Tibial nerve (tissue), 4 donors: ENCODE results near the gene AGK. TPM values are rescaled to one million over a fixed set of nuclear protein-coding genes. Genes with fewer than 3 reads are reported as not detected.

Experiments
- DNase-seq, 2 donors: peaks; one replicate each; pipeline ENCODE4 v3.0.0-alpha.2; 2019; ENCODE audit warnings: low spot score in 2 of 2
- H3K27ac ChIP-seq, 4 donors: fragments of 200-600 bp; sonication (generic) in 3 of 4; one replicate each; pipeline ENCODE4 v1.5.1; 2017 to 2019; ENCODE audit warnings: mild to moderate bottlenecking in 1 of 4
- H3K27me3 ChIP-seq, 2 donors: fragments of 200-600 bp; sonication (generic) in 1 of 2; one replicate each; pipeline versions ENCODE4 v1.5.1 to v1.6.0; 2017 to 2019
- H3K36me3 ChIP-seq, 3 donors: fragments of 200-600 bp; sonication (generic); one replicate each; pipeline ENCODE4 v1.5.1; 2018 to 2019
- H3K4me1 ChIP-seq, 4 donors: fragments of 200-600 bp; sonication (generic) in 3 of 4; one replicate each; pipeline ENCODE4 v1.5.1; 2017 to 2019
- H3K4me3 ChIP-seq, 4 donors: fragments of 200-600 bp; sonication (generic) in 3 of 4; one replicate each; pipeline ENCODE4 v1.5.1; 2017 to 2019; ENCODE audit warnings: mild to moderate bottlenecking in 1 of 4, moderate library complexity in 1 of 4
- H3K9me3 ChIP-seq, 4 donors: fragments of 200-600 bp; sonication (generic) in 3 of 4; one replicate each; pipeline ENCODE4 v1.5.1; 2017 to 2019
- CTCF ChIP-seq, 5 experiments: fragments of 200-600 bp in 3 of 5; fragments of 450-650 bp in 2 of 5; sonication (generic) in 3 of 5; IDR thresholded peaks; one replicate each; pipeline ENCODE4 v1.5.1; 2016 to 2019; ENCODE audit warnings: antibody characterized with exemption in 5 of 5, mild to moderate bottlenecking in 3 of 5, moderate library complexity in 2 of 5
- EP300 ChIP-seq, 2 donors: sonication (generic); formaldehyde crosslinking; IDR thresholded peaks; one replicate each; pipeline ENCODE4 v1.6.1; 2017; ENCODE audit warnings: antibody characterized with exemption in 2 of 2, mild to moderate bottlenecking in 1 of 2
- POLR2A ChIP-seq, 2 donors: fragments of 450-650 bp; IDR thresholded peaks; one replicate each; pipeline ENCODE4 v1.6.1; 2017; ENCODE audit warnings: antibody characterized with exemption in 2 of 2, mild to moderate bottlenecking in 2 of 2, moderate library complexity in 2 of 2
- WGBS, 2 donors: methylation state at CpG; one replicate each; pipeline ENCODE4 v1.1.5; 2018; 5-methylcytosine and 5-hydroxymethylcytosine counted together
- total RNA-seq, 4 donors: library from RNA; depleted of rRNA; stranded (reverse); fragments of >200 nt; gene quantifications; one replicate each; pipeline ENCODE4 v1.1.0, GENCODE V29; 2016

The AGK gene
- total RNA-seq, 4 donors from 2014 or later, result 16.4 to 45.9 (median 26.3) TPM

DNA sequence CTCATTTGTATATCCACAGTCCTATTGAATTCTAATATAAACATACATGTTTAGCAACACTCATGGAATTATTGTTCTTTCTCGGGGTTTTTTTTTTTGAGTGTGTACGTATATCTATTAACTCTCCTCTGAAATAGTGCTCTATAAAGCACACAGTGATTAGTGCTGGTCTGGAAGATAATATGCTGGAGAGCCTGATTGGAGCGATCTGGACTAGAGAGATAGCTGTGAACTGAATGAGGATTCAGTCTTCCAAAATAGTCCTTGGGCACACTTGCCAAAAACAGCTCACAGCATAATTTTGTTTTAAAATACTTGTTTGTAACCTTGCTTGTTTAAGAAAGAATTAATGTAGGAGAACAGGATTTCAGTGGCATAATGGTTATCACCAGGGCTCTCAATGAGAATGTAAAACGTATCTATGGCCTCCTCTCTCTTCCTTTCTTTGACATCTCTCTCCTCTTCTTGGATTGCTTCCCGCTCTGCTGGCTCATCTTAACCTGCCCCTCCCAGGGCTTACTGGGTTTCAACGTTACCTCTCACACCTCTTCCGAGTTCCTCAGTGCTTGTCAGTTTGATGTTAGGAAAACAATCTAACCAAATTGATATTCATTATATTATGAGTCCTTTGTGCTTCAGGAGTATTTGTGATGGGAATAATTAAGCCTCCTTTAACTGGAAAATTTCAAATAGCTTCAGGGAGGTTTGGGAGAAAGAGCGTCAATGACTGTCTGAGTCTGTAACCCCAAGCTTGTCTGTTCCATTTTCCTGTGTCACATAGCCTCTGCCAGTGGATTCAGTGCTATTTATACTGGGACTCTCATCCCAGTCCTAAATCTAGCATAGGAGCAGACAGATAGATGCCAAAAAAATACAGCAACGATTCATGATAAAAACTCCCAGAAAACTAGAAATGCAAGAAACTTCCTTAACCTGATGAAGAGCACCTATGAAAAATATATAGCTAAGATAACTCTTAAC lies 16.2 kb upstream of the AGK start:
- H3K27me3 ChIP-seq, result no peaks in the 10 kb centered on the region
- H3K9me3 ChIP-seq, result no peaks in the 10 kb centered on the region
- no peak overlapping the region for H3K27ac ChIP-seq
- no peak overlapping the region for H3K4me3 ChIP-seq
- H3K4me1 ChIP-seq, result peaks cover 0 to 8% (median 0%) of the 10 kb centered on the region in 4 donors
- 65 to 72% methylated on average over 9 of the region's 9 CpGs for WGBS, 2 donors
- TF ChIP-seq POLR2A (IDR thresholded peaks at IDR 0.05) (no peak), CTCF (IDR thresholded peaks at IDR 0.05) (no peak), EP300 (IDR thresholded peaks at IDR 0.05) (no peak)
- H3K36me3 ChIP-seq, result no peaks in the 10 kb centered on the region
- no peak for DNase-seq

DNA sequence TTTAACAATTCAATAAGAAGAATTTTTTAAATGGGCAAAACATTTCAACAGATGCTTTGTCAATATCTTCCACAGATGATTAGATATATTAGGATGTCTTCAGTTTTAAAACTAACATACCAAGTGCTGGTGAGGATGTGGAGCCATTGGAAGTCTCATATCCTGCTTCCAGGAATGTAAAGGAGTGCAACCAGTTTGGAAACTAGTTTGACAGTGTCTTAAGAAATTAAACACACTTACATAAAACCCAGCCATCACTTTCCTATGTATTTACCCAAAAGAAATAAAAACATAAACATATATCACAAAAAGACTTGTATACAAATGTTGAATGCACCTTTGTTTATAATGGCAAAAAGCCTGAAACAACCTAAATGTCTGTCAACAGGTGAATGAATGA lies 13.3 kb upstream of the AGK start:
- DNase-seq, result no peak
- Histone ChIP-seq H3K4me1 (peaks cover 0 to 8% (median 0%) of the 10 kb centered on the region in 4 donors), H3K36me3 (no peaks in the 10 kb centered on the region), H3K27me3 (no peaks in the 10 kb centered on the region), H3K27ac (no peak overlapping the region), H3K4me3 (no peak overlapping the region), H3K9me3 (no peaks in the 10 kb centered on the region)
- TF ChIP-seq EP300 (IDR thresholded peaks at IDR 0.05) (no peak), CTCF (IDR thresholded peaks at IDR 0.05) (no peak), POLR2A (IDR thresholded peaks at IDR 0.05) (no peak)

DNA sequence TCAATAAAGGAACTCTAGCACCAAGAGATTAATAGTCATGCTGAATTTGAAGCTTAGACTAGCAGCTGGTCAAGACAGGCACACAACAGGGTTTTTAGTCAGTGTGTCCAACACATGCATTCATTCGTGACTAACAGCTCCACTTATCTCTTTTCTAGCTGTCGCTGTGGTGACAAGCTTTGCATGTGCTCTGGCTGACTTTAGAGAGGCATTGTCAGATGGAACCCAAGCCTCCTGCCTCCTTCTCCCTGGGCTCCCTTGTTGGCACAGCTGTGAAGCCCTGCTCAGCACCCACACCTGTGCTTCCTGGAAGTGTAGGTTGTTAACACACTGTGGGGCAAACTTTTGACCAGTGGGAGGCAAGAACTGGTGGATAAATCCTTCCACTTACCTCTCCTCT lies 9.8 kb upstream of the AGK start:
- Histone ChIP-seq H3K27me3 (no peaks in the 10 kb centered on the region), H3K36me3 (no peaks in the 10 kb centered on the region), H3K27ac (no peak overlapping the region), H3K4me3 (no peak overlapping the region), H3K4me1 (no peaks in the 10 kb centered on the region), H3K9me3 (no peaks in the 10 kb centered on the region)
- no peak for DNase-seq
- no peak for TF ChIP-seq EP300 (IDR thresholded peaks at IDR 0.05)
- no peak for TF ChIP-seq CTCF (IDR thresholded peaks at IDR 0.05)
- WGBS, 2 donors, result 73 to 92% methylated on average over 2 of the region's 2 CpGs

- Histone ChIP-seq H3K4me1 (no peaks in the 10 kb centered on the region), H3K4me3 (no peak overlapping the region), H3K27ac (no peak overlapping the region), H3K27me3 (no peaks in the 10 kb centered on the region), H3K36me3 (no peaks in the 10 kb centered on the region), H3K9me3 (no peaks in the 10 kb centered on the region)
- WGBS, 2 donors, result 29 to 55% methylated on average over 1 of the region's 1 CpG
- TF ChIP-seq EP300 (IDR thresholded peaks at IDR 0.05) (no peak), CTCF (IDR thresholded peaks at IDR 0.05) (no peak)
- DNase-seq, result no peak
Measured at GRCh38 chr7:141544831-141545230, 6.4 kb upstream of the AGK start.

- DNase-seq, result no peak
- peaks cover 0 to 30% (median 9%) of the 10 kb centered on the region in 4 donors for H3K4me1 ChIP-seq
- H3K9me3 ChIP-seq, result no peaks in the 10 kb centered on the region
- H3K36me3 ChIP-seq, result no peaks in the 10 kb centered on the region
- TF ChIP-seq CTCF (IDR thresholded peaks at IDR 0.05), result no peak
- H3K27me3 ChIP-seq, result no peaks in the 10 kb centered on the region
- H3K4me3 ChIP-seq, result no peak overlapping the region
- no peak overlapping the region for H3K27ac ChIP-seq
- WGBS, 2 donors, result 92 to 94% methylated on average over 2 of the region's 2 CpGs
Measured at GRCh38 chr7:141549582-141549981, 1.6 kb upstream of the AGK start.
